Measurements from ENCODE around the gene HSPD1.

DNA sequence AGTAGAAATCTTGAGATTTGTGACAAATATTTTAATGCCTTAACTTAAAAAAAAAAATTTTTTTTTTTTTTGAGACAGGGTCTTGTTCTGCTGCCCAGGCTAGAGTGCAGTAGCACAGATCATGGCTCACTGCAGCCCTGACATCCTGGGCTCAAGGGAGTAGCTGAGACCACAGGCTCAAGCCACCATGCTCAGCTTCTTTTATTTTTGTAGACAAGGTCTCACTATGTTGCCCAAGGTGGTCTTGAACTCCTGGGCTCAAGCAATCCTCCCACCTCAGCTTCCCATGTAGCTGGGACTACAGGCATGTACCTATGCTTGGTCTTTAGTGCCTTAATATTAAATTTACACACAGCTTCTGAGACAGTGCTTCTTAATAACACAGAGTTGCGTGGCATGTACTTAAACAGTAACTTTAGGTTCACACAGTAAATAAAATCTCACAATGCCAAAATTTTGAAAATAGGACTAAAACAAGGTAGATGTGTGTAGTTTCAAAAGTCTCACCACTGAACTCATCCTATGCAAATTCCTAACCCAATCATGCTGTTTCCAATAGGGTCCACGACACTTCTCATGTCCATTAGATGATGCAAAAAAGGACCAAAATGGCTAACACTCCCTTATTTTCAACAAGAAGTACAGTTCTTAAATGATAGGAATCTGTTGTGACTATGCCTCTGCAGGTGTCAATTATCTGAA is 4.1 kb downstream of the HSPD1 start:
- TF ChIP-seq POLR2AphosphoS5 (IDR thresholded peaks at IDR 0.05), result no peak
- TF ChIP-seq, protein P1, sequence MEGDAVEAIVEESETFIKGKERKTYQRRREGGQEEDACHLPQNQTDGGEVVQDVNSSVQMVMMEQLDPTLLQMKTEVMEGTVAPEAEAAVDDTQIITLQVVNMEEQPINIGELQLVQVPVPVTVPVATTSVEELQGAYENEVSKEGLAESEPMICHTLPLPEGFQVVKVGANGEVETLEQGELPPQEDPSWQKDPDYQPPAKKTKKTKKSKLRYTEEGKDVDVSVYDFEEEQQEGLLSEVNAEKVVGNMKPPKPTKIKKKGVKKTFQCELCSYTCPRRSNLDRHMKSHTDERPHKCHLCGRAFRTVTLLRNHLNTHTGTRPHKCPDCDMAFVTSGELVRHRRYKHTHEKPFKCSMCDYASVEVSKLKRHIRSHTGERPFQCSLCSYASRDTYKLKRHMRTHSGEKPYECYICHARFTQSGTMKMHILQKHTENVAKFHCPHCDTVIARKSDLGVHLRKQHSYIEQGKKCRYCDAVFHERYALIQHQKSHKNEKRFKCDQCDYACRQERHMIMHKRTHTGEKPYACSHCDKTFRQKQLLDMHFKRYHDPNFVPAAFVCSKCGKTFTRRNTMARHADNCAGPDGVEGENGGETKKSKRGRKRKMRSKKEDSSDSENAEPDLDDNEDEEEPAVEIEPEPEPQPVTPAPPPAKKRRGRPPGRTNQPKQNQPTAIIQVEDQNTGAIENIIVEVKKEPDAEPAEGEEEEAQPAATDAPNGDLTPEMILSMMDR (IDR thresholded peaks at IDR 0.05), result no peak
- TF ChIP-seq POLR2A (IDR thresholded peaks at IDR 0.05), result no peak
